Lower leg skin (tissue), 4 donors: Measurements from ENCODE around the gene KCNJ3. TPM values are rescaled to one million over a fixed set of nuclear protein-coding genes. Genes with fewer than 3 reads are reported as not detected.

ENCODE experiments used
- DNase-seq, 2 donors: peaks; one replicate each; pipeline ENCODE4 v3.0.0-alpha.2; 2019; ENCODE audit warnings: low spot score in 2 of 2
- H3K4me3 ChIP-seq: fragments of 200-600 bp; sonication (generic); 2 replicates; pipeline ENCODE4 v1.5.1; 2017; ENCODE audit warnings: mild to moderate bottlenecking, low read depth; ENCODE audit not compliant: poor library complexity, severe bottlenecking
- POLR2A ChIP-seq, 2 donors: fragments of 450-650 bp; IDR thresholded peaks; one replicate each; pipeline ENCODE4 v1.6.1; 2016 to 2017; ENCODE audit warnings: antibody characterized with exemption in 2 of 2, mild to moderate bottlenecking in 1 of 2, moderate library complexity in 1 of 2
- WGBS, 2 donors: methylation state at CpG; one replicate each; pipeline ENCODE4 v1.1.5; 2018; 5-methylcytosine and 5-hydroxymethylcytosine counted together
- intact Hi-C: fragments of 100-400 bp; cut with DNase I; formaldehyde crosslinking; loops from one replicate; pipeline ENCODE4 v1.15.0; 2023; ENCODE audit warnings: low total_unique reads
- total RNA-seq, 4 donors: library from RNA; depleted of rRNA; stranded (reverse); fragments of >200 nt; gene quantifications; one replicate each; pipeline ENCODE4 v1.1.0, GENCODE V29; 2016
- TF ChIP-seq, protein P1 (sequence below), 3 donors: fragments of 450-650 bp; IDR thresholded peaks; one replicate each; pipeline ENCODE4 v1.5.1; 2016; ENCODE audit warnings: antibody characterized with exemption in 3 of 3, mild to moderate bottlenecking in 3 of 3, moderate library complexity in 2 of 3

KCNJ3 gene
- total RNA-seq, 4 donors from 2014 or later = 0.08 to 0.42 (median 0.42) TPM; not detected in 1

DNA sequence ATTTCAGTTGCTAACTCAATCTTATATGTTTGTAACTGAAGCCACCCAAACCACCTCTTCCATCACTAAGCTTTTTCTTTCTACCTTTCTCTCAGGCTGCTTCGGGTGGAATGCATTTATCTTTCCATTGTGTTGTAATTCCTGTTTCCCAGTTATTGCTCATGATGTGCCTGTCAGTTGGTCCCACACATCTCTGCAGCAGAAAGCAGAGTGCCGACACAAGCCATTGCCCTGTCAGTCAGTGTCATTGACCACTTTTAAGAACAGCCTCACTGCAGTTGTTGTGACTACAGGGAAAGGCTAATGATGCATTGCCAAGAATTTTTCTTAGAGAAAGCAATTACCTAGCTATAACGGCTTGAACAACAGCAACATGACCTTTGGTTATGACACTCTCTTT lies 24.8 kb upstream of the KCNJ3 start:
- no peak for DNase-seq
- 67 to 72% methylated on average over 3 of the region's 3 CpGs for WGBS, 2 donors
- no peak for TF ChIP-seq POLR2A (IDR thresholded peaks at IDR 0.05)
- TF ChIP-seq, protein P1, sequence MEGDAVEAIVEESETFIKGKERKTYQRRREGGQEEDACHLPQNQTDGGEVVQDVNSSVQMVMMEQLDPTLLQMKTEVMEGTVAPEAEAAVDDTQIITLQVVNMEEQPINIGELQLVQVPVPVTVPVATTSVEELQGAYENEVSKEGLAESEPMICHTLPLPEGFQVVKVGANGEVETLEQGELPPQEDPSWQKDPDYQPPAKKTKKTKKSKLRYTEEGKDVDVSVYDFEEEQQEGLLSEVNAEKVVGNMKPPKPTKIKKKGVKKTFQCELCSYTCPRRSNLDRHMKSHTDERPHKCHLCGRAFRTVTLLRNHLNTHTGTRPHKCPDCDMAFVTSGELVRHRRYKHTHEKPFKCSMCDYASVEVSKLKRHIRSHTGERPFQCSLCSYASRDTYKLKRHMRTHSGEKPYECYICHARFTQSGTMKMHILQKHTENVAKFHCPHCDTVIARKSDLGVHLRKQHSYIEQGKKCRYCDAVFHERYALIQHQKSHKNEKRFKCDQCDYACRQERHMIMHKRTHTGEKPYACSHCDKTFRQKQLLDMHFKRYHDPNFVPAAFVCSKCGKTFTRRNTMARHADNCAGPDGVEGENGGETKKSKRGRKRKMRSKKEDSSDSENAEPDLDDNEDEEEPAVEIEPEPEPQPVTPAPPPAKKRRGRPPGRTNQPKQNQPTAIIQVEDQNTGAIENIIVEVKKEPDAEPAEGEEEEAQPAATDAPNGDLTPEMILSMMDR (IDR thresholded peaks at IDR 0.05) = no peak
- intact Hi-C loops = no loop called here
- H3K4me3 ChIP-seq = no peak overlapping the region

DNA sequence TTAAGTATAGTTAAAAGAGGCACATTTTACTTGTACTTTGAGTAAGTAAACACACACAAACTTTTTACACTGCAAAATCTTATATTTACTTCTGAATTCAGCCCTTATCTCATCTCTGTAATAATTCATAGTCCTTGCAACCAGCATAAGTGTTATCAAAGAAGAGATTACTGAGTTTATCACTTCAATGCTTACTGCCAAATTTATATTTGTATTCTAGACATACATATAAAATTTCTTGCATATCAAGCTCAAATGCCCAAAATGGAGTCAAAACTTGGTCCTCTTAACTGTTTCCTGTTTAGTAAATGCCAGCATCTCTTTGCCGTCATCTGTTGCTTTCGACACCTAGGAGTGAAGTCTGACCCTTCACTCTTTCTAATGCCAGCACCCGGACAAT lies 21.1 kb upstream of the KCNJ3 start:
- intact Hi-C loops = no loop called here
- no peak for TF ChIP-seq POLR2A (IDR thresholded peaks at IDR 0.05)
- TF ChIP-seq, protein P1 (IDR thresholded peaks at IDR 0.05) = no peak
- WGBS, 2 donors = 62 to 89% methylated on average over 3 of the region's 3 CpGs

DNA sequence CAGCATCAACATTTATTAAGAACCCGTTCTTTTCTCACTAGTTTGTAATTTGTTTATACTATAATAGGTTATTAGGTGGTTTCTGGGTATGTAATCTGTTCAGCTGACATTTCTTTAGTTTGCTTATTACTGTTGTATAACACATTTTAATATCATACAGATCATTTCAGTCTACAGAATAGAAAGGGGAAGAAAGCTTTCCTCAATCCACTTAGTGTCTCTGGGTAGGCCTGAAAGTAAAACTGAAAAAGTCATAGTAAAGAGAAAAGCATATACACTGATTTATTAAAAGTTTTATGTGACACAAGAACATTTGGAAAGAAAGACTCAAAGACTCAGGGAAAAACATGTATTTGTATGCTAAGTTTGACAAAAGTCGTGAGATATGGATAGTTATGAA lies 16.8 kb upstream of the KCNJ3 start:
- TF ChIP-seq, protein P1 (IDR thresholded peaks at IDR 0.05) = no peak
- no peak for TF ChIP-seq POLR2A (IDR thresholded peaks at IDR 0.05)
- no peak for DNase-seq
- WGBS, 2 donors = 74 to 84% methylated on average over 2 of the region's 2 CpGs
- intact Hi-C loops = no loop called here
- H3K4me3 ChIP-seq = no peak overlapping the region

More for the DNA sequence above, 21.1 kb upstream of the KCNJ3 start:
- DNase-seq = no peak
- H3K4me3 ChIP-seq = no peak overlapping the region

DNA sequence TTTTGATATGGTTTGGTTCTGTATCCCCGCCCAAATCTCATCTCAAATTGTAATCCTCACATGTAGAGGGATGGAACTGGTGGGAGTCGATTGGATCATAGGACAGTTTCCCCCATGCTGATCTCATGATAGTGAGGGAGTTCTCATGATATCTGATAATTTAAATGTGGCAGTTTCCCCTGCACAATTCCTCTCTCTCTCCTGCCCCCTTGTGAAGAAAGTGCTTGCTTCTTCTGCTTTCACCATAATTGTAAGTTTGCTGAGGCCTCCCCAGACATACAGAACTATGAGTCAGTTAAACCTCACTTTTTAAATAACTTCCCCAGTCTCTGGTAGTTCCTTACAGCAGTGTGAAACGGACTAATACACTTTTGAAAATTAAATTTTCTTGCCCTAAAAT lies 12.3 kb upstream of the KCNJ3 start:
- no peak for DNase-seq
- intact Hi-C loops = no loop called here
- H3K4me3 ChIP-seq = no peak overlapping the region
- 78 to 84% methylated on average over 3 of the region's 3 CpGs for WGBS, 2 donors
- TF ChIP-seq POLR2A (IDR thresholded peaks at IDR 0.05) = no peak
- TF ChIP-seq, protein P1 (IDR thresholded peaks at IDR 0.05) = no peak

DNA sequence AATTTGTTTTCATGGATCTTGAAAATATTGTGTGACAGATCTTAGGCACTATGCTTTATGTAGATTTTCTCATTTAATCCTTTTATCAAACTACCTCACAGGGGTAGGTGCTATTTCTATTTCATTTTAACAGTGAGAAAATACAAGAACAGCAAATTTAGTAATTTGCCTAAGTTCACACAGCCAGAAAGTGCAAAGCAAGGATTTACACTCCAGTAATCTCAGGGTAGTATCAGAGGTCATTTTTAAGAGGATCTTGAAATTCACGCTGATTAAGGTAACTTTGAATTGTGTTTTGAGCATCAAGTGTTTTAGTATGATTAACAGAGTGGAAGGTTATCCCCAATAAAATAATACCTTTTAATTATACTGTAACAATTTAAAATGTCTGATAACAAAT lies 10.1 kb upstream of the KCNJ3 start:
- TF ChIP-seq, protein P1 (IDR thresholded peaks at IDR 0.05) = no peak
- TF ChIP-seq POLR2A (IDR thresholded peaks at IDR 0.05) = no peak
- DNase-seq = no peak
- intact Hi-C loops = no loop called here
- no peak overlapping the region for H3K4me3 ChIP-seq
- 92 to 100% methylated on average over 1 of the region's 1 CpG for WGBS, 2 donors

DNA sequence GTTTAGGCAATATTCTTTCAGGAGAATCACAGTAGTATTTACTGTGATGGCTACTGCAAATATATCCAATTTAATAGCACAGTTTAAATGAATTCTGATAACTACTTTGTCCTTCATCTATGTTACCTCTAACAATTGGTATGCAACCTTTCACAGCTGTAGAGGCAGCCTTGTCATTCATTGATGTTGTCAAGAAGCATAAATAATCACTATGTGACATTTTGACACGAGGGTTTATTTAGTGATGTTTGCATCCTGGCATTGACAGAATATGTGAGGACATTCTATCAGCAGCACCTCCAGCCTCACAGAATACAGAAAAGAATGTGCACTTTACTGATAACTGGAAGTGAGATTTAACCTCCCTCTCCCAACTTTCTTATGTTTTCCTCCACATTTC lies 9.3 kb upstream of the KCNJ3 start:
- TF ChIP-seq, protein P1 (IDR thresholded peaks at IDR 0.05) = no peak
- TF ChIP-seq POLR2A (IDR thresholded peaks at IDR 0.05) = no peak
- no peak overlapping the region for H3K4me3 ChIP-seq
- DNase-seq = no peak
- 37 to 61% methylated on average over 1 of the region's 1 CpG for WGBS, 2 donors
- intact Hi-C loops = no loop called here
